GM23248 (cell line): ENCODE data around the gene GSTT4.

Experiments used
- EZH2 ChIP-seq: fragments of 200-600 bp; sonication (generic); IDR thresholded peaks from 2 replicates; pipeline ENCODE4 v1.6.1; 2018; ENCODE audit warnings: antibody characterized with exemption, mild to moderate bottlenecking; ENCODE audit not compliant: insufficient read depth, poor library complexity, severe bottlenecking
- EZH2phosphoT487 ChIP-seq: fragments of 200-600 bp; sonication (generic); IDR thresholded peaks from 2 replicates; pipeline ENCODE4 v1.6.1; 2018; ENCODE audit warnings: antibody characterized with exemption, moderate library complexity, mild to moderate bottlenecking, low read depth; ENCODE audit not compliant: insufficient read depth

GRCh38 chr22:24005201-24005600 is at the start of gene GSTT4:
- TF ChIP-seq EZH2 (no peak), EZH2phosphoT487 (no peak)
